GM12892 (cell line): ENCODE measurements around the gene DDTL.

ENCODE experiments used
- POLR2A ChIP-seq: IDR thresholded peaks from 2 replicates; pipeline ENCODE4 v1.6.1; 2011; ENCODE audit warnings: low read depth, low read length, control low read depth
- POLR2AphosphoS5 ChIP-seq: IDR thresholded peaks from 2 replicates; pipeline ENCODE4 v1.6.1; 2011; ENCODE audit warnings: low read depth, low read length, control low read depth
- TAF1 ChIP-seq: IDR thresholded peaks from 2 replicates; pipeline ENCODE4 v1.6.1; 2011; ENCODE audit warnings: low read depth, mild to moderate bottlenecking, control low read depth, low read length, borderline replicate concordance

- TF ChIP-seq POLR2A (no peak), POLR2AphosphoS5 (no peak), TAF1 (no peak)
These were observed 34.6 kb downstream of the DDTL start for GRCh38 chr22:24001314-24001713.
